HCEC 1CT (cell line): ENCODE data around the gene OR2V2.
"Not testable (repeated sequence)": the region's sequence is repeated elsewhere in the genome, so short reads cannot be mapped to it uniquely, and the experiment has no call there.

ENCODE experiments used
- DNase-seq: peaks from one replicate; pipeline ENCODE4 v3.0.0-alpha.2; 2017

Gene OR2V2, protein sequence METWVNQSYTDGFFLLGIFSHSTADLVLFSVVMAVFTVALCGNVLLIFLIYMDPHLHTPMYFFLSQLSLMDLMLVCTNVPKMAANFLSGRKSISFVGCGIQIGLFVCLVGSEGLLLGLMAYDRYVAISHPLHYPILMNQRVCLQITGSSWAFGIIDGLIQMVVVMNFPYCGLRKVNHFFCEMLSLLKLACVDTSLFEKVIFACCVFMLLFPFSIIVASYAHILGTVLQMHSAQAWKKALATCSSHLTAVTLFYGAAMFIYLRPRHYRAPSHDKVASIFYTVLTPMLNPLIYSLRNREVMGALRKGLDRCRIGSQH

DNA sequence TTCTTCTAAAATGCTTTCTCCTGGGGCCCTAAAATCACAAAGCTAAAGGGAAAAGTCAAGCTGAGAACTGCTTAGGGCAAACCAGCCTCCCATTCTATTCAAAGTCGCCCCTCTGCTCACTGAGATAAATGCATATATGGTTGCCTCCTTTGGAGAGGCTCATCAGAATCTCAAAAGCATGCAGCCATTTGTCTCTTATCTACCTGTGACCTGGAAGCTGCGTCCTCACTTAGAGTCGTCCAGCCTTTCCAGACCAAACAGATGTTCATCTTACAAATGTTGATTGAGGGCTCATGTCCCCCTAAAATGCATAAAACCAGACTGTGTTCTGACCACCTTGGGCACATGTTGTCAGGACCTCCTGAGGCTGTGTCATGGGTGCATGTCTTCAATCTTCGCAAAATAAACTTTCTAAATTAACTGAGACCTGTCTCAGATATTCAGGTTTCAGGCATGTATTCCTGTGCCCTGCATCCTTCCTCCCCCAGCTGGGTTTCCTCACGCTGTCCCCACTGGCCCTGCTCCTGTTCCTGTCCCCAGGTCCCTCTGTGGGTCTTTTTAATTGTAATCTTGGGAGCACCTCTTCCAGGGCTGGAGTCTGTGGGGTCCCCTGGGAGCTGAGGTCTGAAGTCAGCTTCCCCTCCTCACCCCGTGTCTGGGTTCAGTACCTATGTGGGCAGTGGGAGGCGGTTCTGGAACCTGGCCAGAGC, at the start of gene OR2V2:
TSS of gene OR2V2 (plus strand) at position 660 of the 710 bp plus-strand sequence. CDS start 7,357 bp downstream, outside the sequence.
- not testable (repeated sequence) for DNase-seq

DNA sequence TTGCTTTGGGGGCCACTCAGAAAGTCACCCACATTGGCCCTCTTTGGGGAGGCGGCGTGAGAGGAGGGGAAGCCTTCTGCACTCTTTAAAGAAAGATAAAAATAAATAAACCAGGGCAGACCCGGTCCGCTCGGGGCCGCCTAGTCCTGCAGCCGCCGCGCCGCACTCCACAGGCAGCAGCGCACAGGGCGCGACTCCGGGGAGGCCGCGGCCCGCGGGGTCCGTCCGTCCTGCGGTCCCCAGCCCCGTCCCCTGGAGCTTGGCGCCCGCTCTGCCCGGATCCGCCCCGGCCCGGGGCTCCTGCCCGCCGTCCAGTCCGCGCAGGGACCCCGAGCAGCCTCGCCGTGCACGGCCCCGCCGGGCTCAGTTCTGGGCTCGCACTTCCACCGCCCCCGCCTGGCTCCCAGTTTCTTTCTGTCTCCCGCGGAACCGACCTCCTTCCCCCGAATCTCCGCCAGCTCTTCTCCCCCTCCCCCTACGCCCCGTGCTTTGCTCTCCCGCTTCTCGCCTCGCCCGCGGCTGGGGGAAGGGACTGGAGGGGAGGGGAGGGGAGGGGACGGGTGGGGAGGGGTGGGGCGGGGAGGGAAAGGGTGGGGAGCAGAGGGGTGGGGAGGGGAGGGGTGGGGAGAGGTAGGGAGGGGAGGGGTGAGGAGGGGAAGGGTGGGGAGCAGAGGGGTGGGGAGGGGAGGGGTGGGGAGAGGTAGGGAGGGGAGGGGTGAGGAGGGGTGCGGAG, 49.5 kb upstream of the OR2V2 start:
- DNase-seq: not testable (repeated sequence)

DNA sequence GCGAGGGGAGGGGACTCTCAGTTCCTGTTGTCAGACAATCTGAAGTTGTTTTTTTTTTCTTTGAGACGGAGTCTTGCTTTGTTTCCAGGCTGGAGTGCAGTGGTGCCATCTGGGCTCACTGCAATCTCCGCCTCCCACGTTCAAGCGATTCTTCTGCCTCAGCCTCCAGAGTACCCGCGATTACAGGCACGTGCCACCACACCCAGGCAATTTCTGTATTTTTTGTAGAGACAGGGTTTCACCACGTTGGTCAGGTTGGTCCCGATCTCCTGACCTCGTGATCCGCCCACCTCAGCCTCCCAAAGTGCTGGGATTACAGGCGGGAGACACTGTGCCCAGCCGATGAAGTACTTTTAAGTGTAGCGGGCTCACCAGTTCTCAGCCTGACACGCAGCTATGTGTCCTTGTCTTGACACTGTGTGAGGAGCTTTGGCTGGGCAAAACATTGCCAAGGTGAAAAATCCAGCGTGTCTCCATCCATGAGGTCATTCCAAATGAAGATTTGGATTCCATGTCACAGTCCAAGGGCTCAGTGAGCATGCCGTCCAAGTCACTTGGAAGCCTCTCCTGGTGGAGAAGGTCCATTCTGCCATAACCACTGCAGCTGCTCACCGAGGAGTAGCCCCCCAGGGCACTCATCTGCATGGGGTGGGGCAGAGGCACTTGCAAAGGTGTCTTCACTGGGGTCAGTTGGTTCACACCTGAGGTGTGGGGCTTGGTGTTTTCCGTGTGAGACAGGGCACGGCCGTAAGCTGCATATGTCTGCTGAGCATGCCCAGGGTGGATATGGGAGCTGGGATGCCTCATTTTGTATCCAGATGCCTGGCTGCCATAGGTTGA, 48.4 kb upstream of the OR2V2 start:
- DNase-seq: no peak

DNA sequence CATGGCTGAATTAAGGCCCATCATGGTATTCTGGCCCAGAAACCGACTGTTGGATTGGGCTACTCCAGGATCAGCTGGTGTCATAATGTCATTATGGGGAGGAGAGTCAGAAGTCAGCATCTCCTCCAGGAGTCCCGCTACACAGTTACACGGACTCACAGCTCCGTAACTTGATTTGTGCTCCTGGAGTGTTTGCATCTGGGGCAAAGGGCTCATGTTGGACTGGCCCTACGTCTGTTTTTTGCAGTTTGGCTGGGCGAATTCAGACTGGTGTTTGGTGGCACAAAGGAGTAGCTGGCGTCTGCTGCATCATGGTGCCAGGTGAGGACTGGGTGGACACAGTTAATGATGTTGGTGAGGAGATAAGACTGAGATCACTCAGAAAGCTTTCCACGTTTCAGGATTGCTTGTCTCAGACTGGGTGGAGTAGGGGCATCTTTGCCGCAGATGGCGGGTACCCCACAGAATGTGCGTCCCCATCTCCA, 47.7 kb upstream of the OR2V2 start:
- DNase-seq: no peak

DNA sequence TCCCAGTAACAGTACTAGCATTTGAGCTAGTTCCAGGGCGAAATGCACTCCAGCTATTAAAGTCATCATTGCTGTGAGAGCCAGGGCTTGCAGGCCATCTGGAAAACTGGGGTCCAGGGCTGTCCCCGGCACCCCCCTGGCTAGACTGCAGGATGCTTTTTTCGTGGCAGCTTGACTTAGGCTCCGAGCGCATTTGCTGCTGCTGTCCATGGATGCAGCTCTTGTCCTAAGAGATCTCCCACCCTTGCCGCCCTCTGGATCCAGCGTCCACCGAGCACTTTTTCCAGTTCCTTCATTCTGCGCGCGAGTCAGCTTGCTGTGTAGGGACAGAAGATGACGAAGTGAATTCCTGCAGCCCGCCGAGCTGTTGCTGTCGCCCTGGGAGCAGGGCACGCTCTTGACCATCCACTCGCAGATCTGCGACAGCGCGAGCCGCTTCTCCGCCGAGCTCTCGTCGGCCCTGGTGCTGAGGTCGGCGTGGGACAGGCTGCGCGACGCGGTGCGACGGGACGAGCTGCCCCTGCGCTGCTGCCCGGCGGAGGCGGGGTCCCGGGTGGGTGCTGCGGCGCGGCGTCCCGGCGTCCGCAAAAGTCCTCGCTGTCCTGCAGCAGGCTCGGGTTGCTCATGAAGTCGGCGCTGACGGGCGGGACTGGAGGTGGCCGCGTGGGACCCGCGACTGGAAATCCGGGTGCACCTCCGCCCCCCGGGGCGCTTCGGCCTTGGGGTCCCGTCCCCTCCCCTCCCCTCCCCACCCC, 47.1 kb upstream of the OR2V2 start:
- no peak for DNase-seq

DNA sequence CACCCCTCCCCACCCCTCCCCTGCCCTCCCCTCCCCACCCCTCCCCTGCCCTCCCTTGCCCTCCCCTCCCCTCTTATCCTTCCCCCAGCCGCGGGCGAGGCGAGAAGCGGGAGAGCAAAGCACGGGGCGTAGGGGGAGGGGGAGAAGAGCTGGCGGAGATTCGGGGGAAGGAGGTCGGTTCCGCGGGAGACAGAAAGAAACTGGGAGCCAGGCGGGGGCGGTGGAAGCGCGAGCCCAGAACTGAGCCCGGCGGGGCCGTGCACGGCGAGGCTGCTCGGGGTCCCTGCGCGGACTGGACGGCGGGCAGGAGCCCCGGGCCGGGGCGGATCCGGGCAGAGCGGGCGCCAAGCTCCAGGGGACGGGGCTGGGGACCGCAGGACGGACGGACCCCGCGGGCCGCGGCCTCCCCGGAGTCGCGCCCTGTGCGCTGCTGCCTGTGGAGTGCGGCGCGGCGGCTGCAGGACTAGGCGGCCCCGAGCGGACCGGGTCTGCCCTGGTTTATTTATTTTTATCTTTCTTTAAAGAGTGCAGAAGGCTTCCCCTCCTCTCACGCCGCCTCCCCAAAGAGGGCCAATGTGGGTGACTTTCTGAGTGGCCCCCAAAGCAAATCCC, 46.2 kb upstream of the OR2V2 start:
- DNase-seq: not testable (repeated sequence)

DNA sequence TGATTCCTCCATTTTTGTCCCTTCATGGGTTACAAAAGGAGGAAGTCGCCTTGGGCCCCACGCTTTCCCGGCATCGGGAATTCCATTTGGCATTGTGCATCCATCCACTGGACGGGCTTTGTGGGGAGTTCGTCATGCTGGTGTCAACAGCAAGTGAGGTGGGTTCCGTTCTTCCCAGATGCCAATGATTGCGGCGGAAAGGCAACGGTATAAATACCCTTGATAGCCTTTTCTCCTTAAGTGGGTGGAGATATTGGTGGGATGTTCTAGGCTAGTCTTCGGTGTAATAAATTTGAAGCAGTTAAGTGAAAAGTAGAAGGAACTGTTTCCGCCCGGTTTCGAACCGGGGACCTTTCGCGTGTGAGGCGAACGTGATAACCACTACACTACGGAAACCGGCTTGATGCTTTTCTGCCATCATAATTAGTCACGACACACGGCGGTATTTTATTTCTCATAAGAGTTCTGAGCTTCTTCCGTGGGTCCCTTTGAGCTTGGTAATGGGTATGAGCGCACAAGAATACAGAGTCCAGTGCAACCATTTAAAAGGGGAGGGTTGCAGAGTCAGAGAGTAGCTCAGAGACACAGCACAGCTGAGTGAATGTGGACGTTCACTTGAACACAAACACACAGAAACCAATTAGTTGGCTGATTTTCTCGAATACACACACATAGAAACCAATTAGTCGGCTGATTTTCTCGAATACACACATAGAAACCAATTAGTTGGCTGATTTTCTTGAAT, 45.3 kb upstream of the OR2V2 start:
- not testable (repeated sequence) for DNase-seq

DNA sequence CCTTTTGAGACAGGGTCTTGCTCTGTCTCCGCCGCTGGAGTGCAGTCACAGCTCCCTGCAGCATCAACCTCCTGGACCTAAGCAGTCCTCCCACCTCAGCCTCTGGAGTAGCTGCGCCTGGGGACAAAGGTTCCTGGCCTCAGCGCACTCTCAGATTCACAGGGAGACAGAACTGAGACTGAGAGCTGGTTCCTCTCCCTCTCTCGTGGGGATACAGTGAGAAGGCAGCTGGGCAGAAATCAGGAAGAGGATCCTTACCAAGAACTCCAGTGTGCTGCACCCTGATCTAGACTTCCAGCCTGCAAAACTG, 43.2 kb upstream of the OR2V2 start:
- not testable (repeated sequence) for DNase-seq

DNA sequence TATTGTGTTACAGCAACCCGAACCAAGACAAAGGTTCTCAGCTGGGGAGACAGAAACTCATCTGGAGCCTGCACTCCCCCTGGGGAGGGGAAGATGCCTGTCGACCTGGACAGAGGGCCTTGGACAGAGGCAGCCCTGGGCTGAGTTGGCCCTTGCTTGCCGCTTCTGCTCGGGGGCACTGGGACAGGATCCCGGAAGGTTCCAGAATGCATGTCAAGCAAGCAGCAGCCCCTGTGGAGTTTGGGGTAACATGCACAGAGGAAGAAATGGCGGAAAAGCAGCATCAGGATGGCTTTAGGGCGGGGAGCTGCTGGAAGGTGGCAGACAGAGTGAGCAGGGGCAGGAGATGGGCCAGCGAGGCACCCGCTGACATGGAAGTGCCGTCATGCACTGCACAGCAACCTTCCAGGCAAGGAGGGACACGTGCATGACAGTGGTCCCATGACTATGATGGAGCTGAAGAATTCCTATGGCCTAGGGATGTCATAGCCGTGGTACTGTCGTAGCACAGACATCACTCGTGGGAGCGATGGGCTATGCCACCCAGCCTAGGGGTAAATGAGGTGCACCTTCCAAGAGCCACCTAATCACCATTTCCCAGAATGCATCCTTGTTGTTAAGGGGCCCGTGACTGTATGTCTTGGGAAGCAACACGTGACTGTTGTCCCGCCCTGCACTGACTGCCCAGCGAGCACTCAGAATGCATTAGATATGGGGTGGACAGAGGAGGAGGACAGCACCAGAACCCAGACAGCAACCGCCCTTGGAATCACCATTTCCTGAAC, 42.6 kb upstream of the OR2V2 start:
- DNase-seq: not testable (repeated sequence)

DNA sequence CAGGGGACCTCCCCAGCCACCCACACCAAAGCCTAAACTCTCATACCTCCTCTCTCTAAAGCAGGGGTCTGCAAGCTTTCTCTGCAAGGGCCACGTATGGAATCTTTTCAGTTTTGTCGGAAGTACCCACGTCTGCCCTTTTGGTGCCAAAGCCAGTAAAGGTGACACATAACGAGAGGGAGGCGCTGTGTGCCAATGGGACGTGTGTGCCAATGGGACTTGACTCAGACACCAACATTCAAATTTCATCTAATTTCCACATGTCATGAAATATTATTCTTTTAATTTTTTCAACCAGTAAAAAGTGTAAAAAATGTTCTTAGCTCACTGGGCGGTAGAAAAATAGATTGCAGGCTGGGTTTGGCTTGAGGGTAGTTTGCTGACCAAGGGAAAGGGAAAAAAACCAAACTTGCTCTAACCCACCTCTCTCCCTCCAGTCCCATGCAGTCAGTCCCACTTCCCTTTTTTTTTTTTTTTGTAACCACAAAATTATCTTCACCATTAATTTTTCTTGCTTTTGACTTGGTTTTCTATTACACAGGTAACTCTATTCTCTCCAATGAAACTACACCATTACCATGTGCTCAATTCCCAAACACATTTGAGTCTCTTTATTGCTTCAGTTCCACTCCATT, 41.9 kb upstream of the OR2V2 start:
- DNase-seq: no peak

DNA sequence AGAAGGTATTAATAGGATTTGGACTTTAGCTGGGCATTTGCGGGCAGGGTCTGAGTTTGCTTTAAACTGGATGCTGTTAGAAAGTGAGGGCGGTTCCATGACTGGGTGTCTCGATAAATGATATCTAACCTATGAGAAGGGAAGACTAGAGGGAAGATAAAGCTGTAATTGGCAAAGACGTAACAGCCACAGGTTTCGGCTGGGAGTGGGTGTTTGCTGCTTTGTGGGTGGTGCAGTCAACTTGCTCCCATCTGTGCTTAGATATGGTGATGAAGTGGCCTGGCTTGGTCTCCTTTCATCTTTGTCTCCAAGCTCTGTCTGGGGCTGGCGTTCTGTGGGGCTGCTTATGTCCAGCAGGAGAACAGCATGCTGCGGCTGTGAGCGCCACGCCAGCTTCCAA, 39.7 kb upstream of the OR2V2 start:
- no peak for DNase-seq

DNA sequence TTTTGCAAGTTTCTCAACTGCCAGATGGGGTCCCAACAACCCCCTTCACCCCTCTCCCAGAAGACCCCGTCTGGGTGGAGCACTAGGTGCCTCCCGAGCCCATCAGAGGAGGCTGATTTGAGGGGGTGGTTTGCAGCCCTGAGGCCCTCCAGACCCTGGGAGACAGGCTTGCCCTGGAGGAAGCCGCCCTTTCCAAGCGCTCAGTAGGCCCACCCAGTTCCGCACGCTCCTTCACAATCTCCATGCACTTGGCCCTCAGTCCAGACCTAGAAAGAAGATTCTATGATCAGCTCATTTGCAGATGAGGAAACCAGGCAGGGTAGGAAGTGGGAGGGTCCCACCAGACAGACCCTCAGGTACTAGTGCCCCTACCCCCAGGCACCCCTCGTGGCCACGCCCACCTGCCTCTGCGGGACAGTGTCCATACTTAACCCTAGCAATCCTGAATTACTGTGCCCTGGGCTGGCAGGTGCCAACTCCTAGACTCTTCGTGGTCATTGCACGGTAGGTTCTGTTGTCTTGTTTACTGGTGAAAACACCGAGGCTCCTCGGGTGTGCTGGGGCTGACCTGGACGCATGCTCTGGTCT, 38.7 kb upstream of the OR2V2 start:
- no peak for DNase-seq

DNA sequence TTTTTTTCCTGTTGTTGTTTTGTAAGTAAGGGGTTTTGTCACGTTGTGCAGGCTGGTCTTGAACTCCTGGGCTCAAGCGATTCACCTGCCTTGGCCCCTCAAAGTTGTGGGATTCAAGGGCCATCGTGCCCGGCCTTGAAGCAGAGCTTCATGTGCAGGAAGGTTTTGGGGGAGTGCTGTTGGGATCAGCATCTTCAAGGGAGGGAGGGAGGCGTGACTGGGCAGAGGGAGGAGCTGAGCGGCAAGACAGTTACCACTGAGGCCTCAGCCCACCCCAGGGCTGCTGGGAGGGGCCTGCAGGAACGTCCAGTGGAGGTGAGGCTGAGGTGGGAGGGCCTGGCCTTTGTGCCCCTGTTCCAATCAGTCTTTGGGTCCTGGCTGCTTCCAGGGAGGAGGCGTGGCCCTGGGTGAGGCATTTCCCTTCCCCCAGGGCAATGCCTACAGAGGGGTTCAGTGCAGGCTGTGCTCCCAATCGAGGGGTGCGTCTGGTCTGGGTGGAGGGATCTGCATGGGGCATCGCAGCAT, 37.8 kb upstream of the OR2V2 start:
- DNase-seq: no peak

DNA sequence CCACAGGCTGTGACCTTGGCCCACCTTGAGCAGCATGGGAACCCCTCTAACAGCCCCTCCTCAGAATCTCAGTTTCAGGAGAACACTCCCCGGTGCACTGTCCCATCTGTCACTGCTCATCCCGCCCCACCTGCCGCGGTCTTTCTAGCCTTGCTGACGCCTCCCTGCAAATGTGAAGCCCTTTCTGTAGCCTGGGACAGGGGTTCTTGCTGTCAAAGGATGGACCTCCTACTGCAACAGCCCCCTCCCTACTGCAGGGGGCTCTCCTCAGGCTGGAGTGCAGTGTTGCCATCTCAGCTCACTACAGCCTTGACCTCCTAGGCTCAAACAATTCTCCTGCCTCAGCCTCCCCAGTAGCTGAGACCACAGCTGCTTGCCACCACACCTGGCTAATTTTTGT, 36.4 kb upstream of the OR2V2 start:
- DNase-seq: no peak

DNA sequence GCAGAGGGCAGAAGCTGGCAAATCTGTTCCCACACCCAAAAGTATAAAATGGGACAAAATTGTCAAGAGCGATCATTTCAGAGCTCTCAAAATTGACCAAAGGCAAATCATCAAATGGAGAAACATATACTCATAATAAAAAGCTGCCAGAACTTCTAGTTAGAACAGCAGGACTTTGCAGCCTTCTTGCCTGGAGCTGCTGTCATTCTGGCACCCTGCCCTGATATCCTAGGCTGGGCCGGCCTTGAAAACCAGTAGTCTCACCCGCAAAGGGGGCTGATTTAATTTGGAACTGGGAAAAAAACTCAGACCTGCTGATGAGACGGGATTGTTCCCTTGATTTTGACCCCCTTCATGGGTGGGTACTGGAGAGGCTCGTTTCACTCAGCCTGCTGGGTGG, 34.9 kb upstream of the OR2V2 start:
- DNase-seq: no peak

DNA sequence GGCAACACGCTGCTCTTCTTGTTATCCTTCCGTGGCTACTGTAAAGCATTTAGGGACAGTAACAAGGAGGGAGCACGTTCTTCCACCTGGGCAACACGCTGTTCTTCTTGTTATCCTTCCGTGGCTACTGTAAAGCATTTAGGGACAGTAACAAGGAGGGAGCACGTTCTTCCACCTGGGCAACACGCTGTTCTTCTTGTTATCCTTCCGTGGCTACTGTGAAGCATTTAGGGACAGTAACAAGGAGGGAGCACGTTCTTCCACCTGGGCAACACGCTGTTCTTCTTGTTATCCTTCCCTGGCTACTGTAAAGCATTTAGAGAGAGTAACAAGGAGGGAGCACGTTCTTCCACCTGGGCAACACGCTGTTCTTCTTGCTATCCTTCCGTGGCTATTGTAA, 33.8 kb upstream of the OR2V2 start:
- DNase-seq: not testable (repeated sequence)

DNA sequence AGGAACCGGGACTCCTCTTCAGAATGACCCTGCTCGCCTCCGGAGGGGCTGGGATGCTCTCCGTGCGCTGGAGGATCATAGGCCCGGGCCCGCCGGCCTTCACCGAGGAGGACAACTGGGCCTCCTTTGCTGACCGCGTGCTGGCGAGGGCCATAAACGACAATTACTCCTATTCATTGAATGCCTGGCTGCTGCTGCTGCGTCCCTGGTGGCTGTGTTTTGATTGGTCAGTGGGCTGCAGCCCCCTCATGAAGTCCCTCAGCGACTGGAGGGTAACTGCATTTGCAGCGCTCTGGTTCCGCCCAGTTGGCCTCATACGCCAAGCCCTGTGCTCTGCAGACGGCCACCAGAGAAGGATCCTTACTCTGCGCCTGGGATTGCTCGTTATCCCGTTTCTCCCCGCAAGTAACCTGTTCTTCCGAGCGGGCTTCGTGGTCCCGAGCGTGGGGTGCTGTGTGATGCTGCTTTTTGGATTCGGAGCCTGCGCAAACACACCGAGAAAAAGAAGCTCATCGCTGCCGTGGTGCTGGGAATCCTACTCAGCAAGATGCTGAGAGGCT, 33.0 kb upstream of the OR2V2 start:
- DNase-seq: no peak
